ENCODE data around the gene MSMO1. TPM values are rescaled to one million over a fixed set of nuclear protein-coding genes. Genes with fewer than 3 reads are reported as not detected.
A peak's percentile ranks its signal among the peaks of the same experiment; 100 is the strongest.
"Not testable (repeated sequence)": the region's sequence is repeated elsewhere in the genome, so short reads cannot be mapped to it uniquely, and the experiment has no call there.

MSMO1 gene
- total RNA-seq, 2 donors from 2014 or later, result 16.8 to 22.9 TPM

- intact Hi-C loops (cut with DNase I), result no loop called here
- ATAC-seq (no peak), DNase-seq (no peak)
Observed at GRCh38 chr4:165319030-165319429, 8.4 kb upstream of the MSMO1 start.

DNA sequence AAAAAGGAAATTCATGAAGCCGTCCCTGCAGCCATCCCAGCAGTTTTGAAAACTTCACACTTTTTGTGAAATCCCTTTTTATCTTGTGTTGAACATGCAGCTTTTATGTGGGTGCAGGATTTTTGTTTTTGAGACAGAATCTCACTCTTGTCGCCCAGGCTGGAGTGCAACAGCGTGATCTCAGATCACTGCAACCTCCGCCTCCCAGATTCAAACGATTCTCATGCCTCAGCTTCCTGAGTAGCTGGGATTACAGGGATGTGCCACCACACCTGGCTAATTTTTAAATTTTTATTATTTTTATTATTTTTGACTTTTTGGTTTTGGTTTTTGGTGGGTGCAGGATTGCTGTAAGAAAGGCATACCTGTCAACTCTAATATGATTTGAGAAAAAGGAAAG lies 8.0 kb upstream of the MSMO1 start:
- intact Hi-C loops (cut with DNase I), result no loop called here
- no peak for ATAC-seq
- no peak for DNase-seq

DNA sequence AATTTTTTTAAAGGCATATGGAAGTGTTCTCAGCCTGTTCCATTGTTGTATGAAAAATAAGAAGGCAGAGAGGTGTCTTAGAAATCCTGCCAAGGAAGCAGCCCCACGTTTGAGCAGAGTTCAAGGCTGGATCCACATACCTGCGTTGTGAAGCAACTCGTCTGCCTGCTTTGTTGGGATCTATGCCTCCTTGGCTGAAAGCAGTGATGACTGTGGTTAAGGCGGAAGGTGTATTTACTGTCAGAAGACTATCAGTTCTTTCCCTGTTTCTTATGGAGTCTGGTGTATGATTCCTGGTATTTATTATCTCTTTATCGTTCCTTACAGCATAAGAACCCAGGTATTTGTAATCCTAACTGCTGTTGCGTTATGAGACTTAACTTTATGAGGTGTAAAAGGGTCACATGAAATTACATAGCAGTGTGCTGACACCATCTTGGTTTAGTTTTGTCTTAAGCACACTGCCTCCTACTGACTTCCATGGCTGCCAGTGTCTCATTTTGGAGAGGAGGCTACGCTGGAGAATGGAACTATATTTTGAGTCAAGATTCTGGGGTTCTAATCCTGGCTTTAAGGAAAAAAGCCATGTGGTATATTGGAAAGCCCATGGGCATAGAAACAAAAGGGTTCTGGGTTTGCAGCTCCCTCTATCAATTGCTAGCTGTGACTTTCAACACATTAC lies 3.1 kb upstream of the MSMO1 start:
- intact Hi-C loops (cut with DNase I), result loop anchor here in 1 of 2 donors (10.0 kb wide), 1 partner anchor 120 kb away; the partner anchor contains the start of gene KLHL2
- ATAC-seq (no peak), DNase-seq (no peak)

- no peak for ATAC-seq
- no peak for DNase-seq
- intact Hi-C loops (cut with DNase I), result loop anchor here in 1 of 2 donors (10.0 kb wide), 1 partner anchor 120 kb away; the partner anchor contains the start of gene KLHL2
Observed at GRCh38 chr4:165324918-165325304, 2.6 kb upstream of the MSMO1 start.

DNA sequence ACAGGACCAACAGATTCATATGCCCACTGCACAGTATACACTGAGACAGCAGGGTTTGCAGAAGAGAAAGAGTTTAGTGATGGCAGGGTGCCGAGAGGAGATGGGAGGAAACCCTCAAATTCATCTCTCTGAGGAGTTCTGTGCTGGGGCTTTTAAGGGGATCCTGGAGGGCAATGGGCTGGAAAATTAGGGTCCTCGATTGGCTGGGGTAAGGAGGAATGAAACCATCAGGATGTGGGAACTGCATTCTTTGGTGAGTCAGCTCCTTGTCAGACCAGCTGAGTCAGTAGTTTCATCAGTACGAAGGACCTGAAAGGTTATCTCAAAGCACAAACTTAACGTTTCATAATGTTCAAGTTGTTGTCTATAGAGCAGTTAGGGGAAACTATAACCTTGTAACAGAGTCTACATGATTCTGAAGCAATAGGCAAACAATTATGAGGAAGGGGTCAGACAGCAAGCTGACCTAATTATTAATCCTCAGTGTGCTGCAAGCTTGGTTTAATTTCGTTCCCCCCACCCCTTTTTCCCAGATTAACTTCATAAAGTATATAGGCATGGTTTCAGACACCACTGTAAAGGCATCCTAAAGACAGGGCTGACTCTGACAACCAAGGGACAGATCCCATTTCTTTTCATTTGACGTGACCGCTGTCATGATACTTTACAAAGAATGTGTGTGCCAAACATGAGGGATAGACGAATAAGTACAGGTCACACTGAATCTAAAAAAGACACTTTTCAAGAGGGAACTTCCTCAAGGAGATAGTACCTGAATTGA lies 1.5 kb upstream of the MSMO1 start:
- ATAC-seq (peak in 1 of 2 donors; percentile 3), DNase-seq (no peak)
- intact Hi-C loops (cut with DNase I), result loop anchor here in 1 of 2 donors (10.0 kb wide), 1 partner anchor 121 kb away; the partner anchor contains the start of gene KLHL2

GRCh38 chr4:165326831-165327210 lies 648 bp upstream of the MSMO1 start:
- intact Hi-C loops (cut with DNase I), result loop anchor here in 1 of 2 donors (10.0 kb wide), 1 partner anchor 122 kb away; the partner anchor contains the start of gene KLHL2
- DNase-seq (peak; percentile 31), ATAC-seq (peak in 1 of 2 donors; percentile 17)

DNA sequence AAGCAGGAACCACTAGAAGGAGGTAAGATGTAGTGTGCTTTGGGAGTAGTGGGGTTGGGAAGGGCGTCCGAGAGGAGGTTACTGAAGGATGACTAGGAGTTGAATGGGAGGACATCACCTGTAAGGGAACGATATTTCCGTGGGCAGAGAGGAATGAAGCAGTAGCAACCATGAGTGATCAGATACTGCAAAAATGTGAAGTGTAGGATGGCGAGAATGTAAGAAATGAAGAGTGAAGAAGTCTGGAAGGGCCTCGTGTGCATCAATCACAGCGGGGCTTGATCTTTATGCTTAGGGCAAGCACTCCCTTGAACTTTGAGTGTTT lies 594 bp downstream of the MSMO1 start:
- DNase-seq (no peak), ATAC-seq (no peak)
- intact Hi-C loops (cut with DNase I), result loop anchor here in 1 of 2 donors (10.0 kb wide), 1 partner anchor 123 kb away; the partner anchor contains the start of gene KLHL2

GRCh38 chr4:165328708-165329107 lies 1.2 kb downstream of the MSMO1 start:
- DNase-seq, result no peak
- ATAC-seq, result no peak
- intact Hi-C loops (cut with DNase I), result loop anchor here in 1 of 2 donors (10.0 kb wide), 1 partner anchor 124 kb away; the partner anchor contains the start of gene KLHL2

DNA sequence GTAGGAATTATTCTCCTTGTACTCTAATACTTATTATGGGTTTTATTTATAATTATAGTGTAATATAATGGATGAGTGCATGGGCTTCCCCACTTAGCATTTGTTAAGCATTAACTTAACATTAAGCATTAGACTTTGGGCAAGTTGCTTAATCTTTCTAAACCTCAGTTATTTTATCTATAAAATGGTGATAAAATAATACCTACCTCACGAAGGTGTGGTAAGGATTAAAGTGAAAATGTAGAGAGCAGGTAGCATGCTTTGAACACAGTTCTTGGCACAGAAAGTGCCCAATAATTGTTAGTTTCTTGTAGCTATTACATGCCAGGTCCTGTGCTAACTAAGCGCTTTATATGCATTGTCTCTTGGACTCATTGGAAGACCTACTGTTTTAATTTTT lies 2.6 kb downstream of the MSMO1 start:
- intact Hi-C loops (cut with DNase I), result no loop called here
- ATAC-seq (no peak), DNase-seq (no peak)

- ATAC-seq, result no peak
- intact Hi-C loops (cut with DNase I), result no loop called here
Observed at GRCh38 chr4:165330666-165331065, 3.2 kb downstream of the MSMO1 start.

GRCh38 chr4:165331359-165331758 lies 3.9 kb downstream of the MSMO1 start:
- intact Hi-C loops (cut with DNase I), result no loop called here
- ATAC-seq, result no peak

More at GRCh38 chr4:165330666-165331065, 3.2 kb downstream of the MSMO1 start:
- no peak for DNase-seq

DNA sequence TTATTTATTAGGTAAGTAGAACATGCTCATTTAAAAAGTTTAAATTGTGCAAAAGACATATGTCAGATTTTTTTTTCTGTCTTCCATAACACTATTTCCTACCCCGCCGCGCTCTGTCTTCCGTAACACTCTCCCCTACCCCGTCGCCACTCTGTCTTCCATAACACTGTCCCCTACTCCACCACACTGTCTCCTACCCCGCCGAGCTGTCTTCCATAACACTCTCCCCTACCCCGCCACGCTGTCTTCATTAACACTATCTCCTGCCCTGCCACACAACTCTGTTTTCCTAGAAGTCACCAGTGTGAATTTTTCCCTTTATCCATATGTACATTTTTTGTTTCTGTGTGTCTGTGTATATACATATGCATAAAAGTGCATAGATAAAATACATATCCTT lies 4.4 kb downstream of the MSMO1 start:
- DNase-seq, result no peak

More at GRCh38 chr4:165331359-165331758, 3.9 kb downstream of the MSMO1 start:
- DNase-seq, result no peak

DNA sequence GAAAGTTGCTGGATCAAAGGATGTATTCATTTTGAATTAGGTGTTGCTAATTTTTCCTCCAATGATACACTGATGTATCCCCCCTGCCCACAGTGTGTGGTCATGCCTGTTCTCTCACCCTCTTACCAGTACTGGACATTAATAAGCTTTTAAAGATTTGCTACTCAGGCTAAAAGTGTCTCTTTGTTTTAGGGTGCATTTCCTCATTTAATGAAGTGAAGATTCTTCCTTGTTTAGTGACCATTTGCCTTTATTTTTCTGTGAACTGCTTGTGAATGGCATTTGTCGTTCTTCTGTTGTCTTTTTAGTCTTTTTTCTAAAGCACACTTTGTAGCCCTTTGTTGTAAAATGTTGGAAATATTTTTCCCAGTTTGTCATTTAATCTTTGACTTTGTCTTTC lies 5.0 kb downstream of the MSMO1 start:
- intact Hi-C loops (cut with DNase I), result no loop called here
- DNase-seq (no peak), ATAC-seq (no peak)

More for the DNA sequence above, 4.4 kb downstream of the MSMO1 start:
- intact Hi-C loops (cut with DNase I), result no loop called here
- no peak for ATAC-seq

DNA sequence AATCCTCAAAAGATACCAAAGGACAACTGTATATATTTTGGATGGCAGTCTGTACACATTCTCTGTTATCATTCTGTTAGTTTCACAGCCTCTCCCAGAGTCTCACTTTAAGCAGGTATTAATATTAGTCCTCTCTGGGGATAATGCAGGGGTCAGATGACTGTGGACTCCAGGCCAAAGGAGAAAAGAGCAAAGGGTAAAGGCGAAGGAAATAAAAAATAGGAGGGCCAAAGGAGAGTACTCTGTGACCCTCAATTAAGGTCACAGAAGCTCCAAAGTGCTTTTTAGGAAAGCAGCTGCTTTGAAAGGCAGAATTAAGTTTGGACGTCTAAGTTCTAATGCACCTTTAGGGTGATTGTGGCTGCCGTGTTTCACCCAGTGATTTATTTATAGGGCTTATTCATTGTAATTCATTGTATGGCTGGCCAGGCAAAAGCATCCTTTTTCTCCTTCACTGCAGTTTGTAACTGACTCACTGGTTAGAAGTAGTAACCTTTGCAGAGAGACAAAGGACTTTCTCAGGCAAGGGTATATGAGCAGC lies 7.8 kb downstream of the MSMO1 start:
- DNase-seq (no peak), ATAC-seq (no peak)
- intact Hi-C loops (cut with DNase I), result no loop called here

DNA sequence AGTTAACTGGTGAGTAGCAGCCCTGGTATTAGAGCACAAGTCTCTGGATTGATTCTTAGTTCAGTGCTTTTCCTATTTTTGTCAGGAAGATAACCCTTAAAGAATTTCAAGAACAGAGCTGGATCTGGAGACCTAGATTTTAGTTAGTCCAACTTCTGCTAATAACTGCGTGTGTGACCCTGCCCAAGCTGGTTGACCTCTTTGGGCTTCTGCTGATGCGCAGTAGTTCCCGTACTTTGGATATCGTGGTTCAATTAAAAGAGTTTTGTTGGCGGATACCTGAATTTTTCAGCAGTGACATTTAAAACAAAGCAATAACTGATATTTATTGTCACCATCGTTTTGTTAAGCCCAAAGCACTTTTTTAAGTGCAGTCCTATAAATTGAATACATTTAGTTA lies 9.3 kb downstream of the MSMO1 start:
- no peak for DNase-seq
- no peak for ATAC-seq
- intact Hi-C loops (cut with DNase I), result no loop called here

DNA sequence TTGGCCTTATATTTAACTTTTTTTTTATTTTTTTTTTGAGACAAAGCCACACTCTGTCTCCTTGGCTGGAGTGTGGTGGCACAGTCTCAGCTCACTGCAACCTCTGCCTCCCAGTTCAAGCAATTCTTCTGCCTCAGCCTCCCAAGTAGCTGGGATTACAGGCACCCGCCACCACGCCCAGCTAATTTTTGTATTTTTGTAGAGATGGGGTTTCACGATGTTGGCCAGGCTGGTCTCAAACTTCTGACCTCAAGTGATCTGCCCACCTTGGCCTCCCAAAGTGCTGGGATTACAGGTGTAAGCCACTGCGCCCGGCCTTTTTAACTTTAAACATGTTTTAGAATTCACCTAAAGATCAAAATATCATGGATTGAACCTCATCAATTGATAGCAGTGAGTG lies 14.9 kb downstream of the MSMO1 start:
- intact Hi-C loops (cut with DNase I); ATAC-seq; DNase-seq: not testable (repeated sequence)

DNA sequence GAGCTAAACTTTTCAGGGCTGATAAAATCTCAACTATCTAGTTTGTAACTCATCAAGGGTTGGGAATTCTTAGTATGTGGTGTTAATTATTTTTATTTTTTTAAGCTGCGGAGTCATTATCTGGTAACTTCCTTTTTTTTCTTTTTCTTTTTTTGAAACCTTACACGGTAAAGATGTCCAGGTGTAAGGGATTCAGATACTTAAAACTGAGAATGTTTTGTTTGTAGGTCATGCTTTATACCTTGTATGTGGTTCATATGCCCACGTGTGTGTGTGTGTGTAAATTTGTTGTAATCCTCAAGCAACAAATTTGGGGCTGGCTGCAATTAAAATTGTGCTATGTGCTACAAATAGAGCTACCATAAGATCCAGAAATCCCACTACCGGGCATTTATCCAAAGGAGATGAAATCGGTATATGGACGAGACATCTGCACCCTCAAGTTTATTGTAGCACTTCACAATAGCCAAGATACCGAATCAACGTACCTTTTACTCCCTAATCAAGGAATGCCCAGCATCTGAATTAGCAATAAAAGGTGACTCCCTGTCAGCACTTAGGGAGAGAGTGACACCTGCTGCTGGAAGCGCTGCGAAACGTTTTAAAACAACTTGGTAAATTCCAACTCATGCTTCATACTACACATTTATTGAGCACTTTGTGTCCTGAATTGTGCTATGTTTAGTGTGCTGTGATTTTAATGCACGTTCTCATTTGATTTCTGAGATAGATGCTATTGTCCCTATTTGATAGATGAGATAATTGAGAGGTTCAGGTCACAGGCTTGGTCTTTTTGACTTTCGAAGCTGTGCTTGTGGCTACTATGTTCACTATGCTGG lies 16.1 kb downstream of the MSMO1 start:
- no peak for DNase-seq
- ATAC-seq, result no peak
- intact Hi-C loops (cut with DNase I), result no loop called here

GRCh38 chr4:165345666-165346417 lies 18.4 kb downstream of the MSMO1 start:
- peak in 1 of 2 donors; percentile 53 for ATAC-seq
- intact Hi-C loops (cut with DNase I), result loop anchor here (5.0 kb wide), 1 partner anchor 214 kb away; no protein-coding TSS in a partner anchor

More at GRCh38 chr4:165345666-165346417, 18.4 kb downstream of the MSMO1 start:
- no peak for DNase-seq
